Activated CD8-positive, alpha-beta memory T cell treated with anti-CD3 and anti-CD28 coated beads for 36 hours (primary cell): ENCODE results near the gene PMEL. TPM values are rescaled to one million over a fixed set of nuclear protein-coding genes. Genes with fewer than 3 reads are reported as not detected.
"Not testable (repeated sequence)": the region's sequence is repeated elsewhere in the genome, so short reads cannot be mapped to it uniquely, and the experiment has no call there.

Experiments used
- CTCF ChIA-PET: fragments of 350-600 bp; sonication (Branson Sonifier 250); formaldehyde crosslinking; loops from one replicate; lab custom pipeline; 2021; ENCODE audit warnings: antibody characterized with exemption; lab: Charles Lee
- POLR2A ChIA-PET: fragments of 350-600 bp; sonication (Branson Sonifier 250); formaldehyde crosslinking; loops from one replicate; lab custom pipeline; 2021; ENCODE audit warnings: antibody characterized with exemption; lab: Charles Lee
- total RNA-seq, 2 experiments: library from RNA; stranded (reverse); gene quantifications; one replicate each; pipeline ENCODE4 v1.2.3, GENCODE V29; 2021

PMEL gene
- total RNA-seq, 2 experiments from 2014 or later = 0.46 to 0.50 TPM

GRCh38 chr12:55991110-55991509 is 25.3 kb upstream of the PMEL start:
- ChIA-PET CTCF (interaction anchor here (0.6 to 1.0 kb wide), 4 partner anchors 12 to 217 kb away, joined by 3 to 5 read pairs (median 4); no protein-coding TSS in a partner anchor), POLR2A (interaction anchor here (0.6 kb wide), 1 partner anchor 166 kb away, joined by 3 read pairs; no protein-coding TSS in a partner anchor)

- CTCF ChIA-PET = not testable (repeated sequence)
- POLR2A ChIA-PET = interaction anchor here (0.7 kb wide), 1 partner anchor 18 kb away, joined by 3 read pairs; no protein-coding TSS in a partner anchor
Measured at GRCh38 chr12:55985976-55986375, 20.1 kb upstream of the PMEL start.

- ChIA-PET CTCF (interaction anchor here (1.9 kb wide), 1 partner anchor 11 kb away, joined by 6 read pairs; no protein-coding TSS in a partner anchor), POLR2A (no interaction called here)
Measured at GRCh38 chr12:55985341-55985740, 19.5 kb upstream of the PMEL start.

DNA sequence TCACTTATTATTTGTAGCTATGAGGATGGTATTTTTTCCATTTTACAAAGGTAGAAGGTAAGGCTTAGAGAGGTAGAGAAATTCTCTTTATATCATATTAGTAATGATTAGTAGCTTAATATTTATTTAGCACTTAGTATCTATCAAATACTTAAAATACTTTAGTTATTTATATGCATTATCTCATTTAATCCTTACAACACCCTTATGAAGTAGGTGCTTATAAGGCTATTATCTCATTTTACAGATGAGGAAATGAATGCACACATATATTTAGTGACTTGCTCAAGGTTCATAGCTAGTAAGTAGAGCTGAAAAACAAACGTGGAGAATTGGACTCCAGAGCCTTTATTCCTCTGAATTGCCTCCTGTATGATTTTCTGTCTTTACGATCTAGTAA is 19.0 kb upstream of the PMEL start:
- ChIA-PET CTCF (interaction anchor here (1.9 kb wide), 1 partner anchor 11 kb away, joined by 6 read pairs; no protein-coding TSS in a partner anchor), POLR2A (interaction anchor here (1.2 kb wide), 1 partner anchor 11 kb away, joined by 3 read pairs; no protein-coding TSS in a partner anchor)

DNA sequence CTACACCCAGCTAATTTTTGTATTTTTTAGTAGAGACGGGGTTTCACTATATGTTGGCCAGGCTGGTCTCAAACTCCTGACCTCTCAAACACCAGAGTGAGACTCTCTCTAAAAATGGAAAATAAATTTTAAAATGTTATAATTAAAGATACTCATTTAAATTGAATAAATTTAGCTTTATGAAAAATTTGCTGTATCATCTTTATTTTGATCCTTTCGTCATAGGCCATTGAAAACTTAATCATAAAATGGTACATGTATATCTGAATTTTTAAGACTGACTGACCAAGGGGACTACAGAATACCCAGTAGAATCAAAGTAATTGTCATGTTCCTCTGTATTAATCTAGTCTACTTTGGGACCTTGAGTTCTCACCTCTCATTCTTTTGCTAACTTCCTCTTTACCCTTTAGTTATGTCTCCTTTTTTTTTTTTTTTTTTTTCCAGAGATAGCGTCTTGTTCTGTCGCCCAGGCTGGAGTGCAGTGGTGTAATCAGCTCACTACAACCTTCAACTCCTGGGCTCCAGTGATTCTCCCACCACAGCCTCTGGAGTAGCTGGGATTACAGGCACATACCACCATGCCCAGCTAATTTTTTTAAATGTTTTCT is 17.5 kb upstream of the PMEL start:
- ChIA-PET CTCF (interaction anchor here (0.6 to 0.8 kb wide), 2 partner anchors 12 to 125 kb away, joined by 3 read pairs; no protein-coding TSS in a partner anchor), POLR2A (interaction anchor here (0.7 kb wide), 1 partner anchor 87 kb away, joined by 6 read pairs; no protein-coding TSS in a partner anchor)

GRCh38 chr12:55982319-55982936 is 16.6 kb upstream of the PMEL start:
- ChIA-PET CTCF (interaction anchor here (1.2 kb wide), 1 partner anchor 14 kb away, joined by 3 read pairs; no protein-coding TSS in a partner anchor), POLR2A (interaction anchor here (0.5 kb wide), 1 partner anchor 104 kb away, joined by 5 read pairs; no protein-coding TSS in a partner anchor)

DNA sequence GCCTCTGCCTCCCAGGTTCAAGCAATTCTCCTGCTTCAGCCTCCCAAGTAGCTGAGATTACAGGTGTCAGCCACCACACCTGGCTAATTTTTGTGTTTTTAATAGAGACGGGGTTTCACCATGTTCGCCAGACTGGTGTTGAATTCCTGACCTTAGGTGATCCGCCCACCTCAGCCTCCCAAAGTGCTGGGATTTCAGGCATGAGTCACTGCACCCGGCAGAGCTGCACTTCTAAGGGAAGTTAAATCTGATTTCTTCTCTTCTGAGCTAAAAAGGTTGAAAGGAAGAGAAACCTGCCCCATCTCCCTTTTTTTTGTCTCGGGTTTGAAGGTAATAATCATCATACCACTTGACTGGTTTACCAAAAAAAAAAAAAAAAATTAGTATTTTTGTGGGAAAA is 16.0 kb upstream of the PMEL start:
- POLR2A ChIA-PET = not testable (repeated sequence)
- CTCF ChIA-PET = interaction anchor here (1.2 kb wide), 1 partner anchor 14 kb away, joined by 3 read pairs; no protein-coding TSS in a partner anchor

DNA sequence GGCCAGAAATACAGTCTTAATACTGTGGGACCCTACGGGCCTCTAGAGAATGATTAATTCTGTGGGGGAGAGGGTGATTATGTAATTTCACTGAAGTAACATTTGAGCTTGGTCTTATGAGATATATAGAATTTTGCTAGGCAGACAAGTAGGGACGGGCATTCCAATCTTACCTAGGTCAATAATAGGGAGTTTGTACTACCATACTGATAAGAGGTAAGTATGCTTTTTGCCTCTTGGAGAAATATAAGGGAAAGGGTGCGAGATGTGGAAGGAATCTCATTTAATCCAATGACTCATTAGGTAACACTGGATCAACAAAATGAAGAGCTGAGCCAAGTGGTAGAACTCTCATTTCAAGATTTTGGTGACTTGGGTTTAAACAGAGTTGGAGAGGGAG is 13.2 kb upstream of the PMEL start:
- ChIA-PET POLR2A (no interaction called here), CTCF (interaction anchor here (0.9 to 1.5 kb wide), 2 partner anchors 13 to 17 kb away, joined by 3 to 4 read pairs; no protein-coding TSS in a partner anchor)

GRCh38 chr12:55978393-55978792 is 12.6 kb upstream of the PMEL start:
- CTCF ChIA-PET = interaction anchor here (0.9 kb wide), 1 partner anchor 13 kb away, joined by 3 read pairs; no protein-coding TSS in a partner anchor
- POLR2A ChIA-PET = interaction anchor here (0.5 kb wide), 1 partner anchor 158 kb away, joined by 6 read pairs; no protein-coding TSS in a partner anchor

- CTCF ChIA-PET = interaction anchor here (0.8 to 1.4 kb wide), 4 partner anchors 22 to 215 kb away, joined by 3 to 4 read pairs (median 3); partner anchors contain the start of gene SMARCC2
- POLR2A ChIA-PET = interaction anchor here (0.6 to 1.8 kb wide), 12 partner anchors 17 to 157 kb away, joined by 3 to 9 read pairs (median 4); partner anchors contain the start of genes DNAJC14, ORMDL2, PA2G4 and SARNP
Measured at GRCh38 chr12:55974308-55974730, 8.5 kb upstream of the PMEL start.

DNA sequence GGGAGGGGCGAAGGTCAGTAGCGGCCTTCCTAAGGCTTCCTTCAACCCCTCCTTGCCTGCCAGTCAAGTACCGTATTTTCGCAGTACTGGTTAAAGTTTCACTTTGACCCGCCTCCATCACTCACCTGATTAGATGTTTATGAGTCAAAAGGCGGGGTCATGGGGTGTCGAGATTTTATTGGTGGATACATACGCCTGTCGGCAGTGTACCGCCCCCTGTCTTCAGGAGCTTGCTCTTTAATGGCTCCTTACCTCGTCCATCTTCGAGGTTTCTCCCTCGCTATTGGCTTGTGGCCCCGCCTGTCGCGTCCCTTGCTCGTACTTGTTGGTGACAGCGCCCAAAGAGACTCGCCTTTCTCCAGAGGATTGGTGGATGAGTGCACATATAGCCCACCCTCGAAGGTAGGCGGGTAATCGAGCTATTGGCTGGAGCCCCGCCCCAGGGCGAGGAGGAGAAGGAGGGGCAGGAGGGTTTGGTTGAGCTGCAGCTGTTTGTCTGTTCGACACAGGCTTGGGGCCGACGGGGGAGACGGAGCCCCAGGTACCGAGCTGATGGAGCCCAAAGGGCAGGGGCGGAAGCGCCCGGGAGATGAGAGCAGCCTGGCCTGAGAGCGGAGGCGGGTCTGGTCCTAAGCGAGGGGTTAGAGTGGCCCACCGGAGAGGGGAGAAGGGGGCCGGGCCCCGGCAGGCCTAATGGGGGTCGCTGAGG is 7.9 kb upstream of the PMEL start, which contains the start of gene RAB5B:
Gene RAB5B (plus strand): TSS at position 480 of the 709 bp plus-strand sequence. CDS start 12,883 bp downstream, outside the sequence.
- POLR2A ChIA-PET = interaction anchor here (0.7 to 1.8 kb wide), 13 partner anchors 11 to 684 kb away, joined by 3 to 9 read pairs (median 4); partner anchors contain the start of genes DNAJC14, ORMDL2, PA2G4 and RPL41

DNA sequence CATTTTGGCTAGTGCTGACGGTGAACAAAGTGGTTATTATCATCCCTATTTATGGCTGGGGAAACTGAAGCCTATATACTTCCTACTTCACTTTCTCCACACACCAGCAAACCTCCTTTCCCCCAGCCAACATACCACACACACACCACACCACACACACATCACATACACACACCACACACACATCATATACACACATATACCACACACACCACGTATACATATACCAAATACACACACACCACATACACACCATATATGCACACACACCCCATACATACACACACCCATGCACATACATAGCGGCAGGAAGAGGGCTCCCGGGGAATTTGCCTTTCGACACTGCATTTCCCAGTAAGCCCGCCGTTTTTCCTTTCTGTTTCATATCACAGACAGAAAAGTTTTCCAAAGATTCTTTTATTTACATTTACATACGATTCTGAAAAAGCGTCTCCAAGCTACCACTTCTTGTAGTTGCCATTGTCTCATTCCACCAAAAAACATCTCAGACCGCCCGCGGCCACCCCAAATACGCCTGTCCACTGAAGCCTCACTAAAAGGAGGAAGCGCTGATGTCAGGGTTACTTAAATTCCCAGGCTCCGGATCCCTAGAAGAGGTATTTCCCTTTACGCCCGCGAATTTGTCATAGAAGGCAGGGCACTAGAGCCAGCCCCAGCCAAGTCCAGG is 7.2 kb upstream of the PMEL start:
- ChIA-PET POLR2A (interaction anchor here (0.7 to 1.8 kb wide), 11 partner anchors 11 to 685 kb away, joined by 3 to 9 read pairs (median 4); partner anchors contain the start of genes DNAJC14, ORMDL2, PA2G4 and RPL41), CTCF (interaction anchor here (0.6 to 1.0 kb wide), 3 partner anchors 36 to 116 kb away, joined by 3 to 4 read pairs (median 3); no protein-coding TSS in a partner anchor)

More for the DNA sequence above, 7.9 kb upstream of the PMEL start, which contains the start of gene RAB5B:
- CTCF ChIA-PET = interaction anchor here (0.6 to 1.1 kb wide), 3 partner anchors 35 to 105 kb away, joined by 3 to 4 read pairs (median 4); no protein-coding TSS in a partner anchor

- ChIA-PET POLR2A (no interaction called here), CTCF (no interaction called here)
Measured at GRCh38 chr12:55972456-55972855, 6.6 kb upstream of the PMEL start.

DNA sequence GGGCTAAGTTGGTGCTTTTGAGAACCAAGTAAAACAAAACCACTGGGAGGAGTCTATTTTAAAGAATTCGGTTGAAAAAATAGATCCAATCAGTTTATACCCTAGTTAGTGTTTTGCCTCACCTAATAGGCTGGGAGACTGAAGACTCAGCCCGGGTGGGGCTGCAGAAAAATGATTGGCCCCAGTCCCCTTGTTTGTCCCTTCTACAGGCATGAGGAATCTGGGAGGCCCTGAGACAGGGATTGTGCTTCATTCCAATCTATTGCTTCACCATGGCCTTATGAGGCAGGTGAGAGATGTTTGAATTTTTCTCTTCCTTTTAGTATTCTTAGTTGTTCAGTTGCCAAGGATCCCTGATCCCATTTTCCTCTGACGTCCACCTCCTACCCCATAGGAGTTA is 6.2 kb upstream of the PMEL start:
- POLR2A ChIA-PET = no interaction called here
- CTCF ChIA-PET = no interaction called here

DNA sequence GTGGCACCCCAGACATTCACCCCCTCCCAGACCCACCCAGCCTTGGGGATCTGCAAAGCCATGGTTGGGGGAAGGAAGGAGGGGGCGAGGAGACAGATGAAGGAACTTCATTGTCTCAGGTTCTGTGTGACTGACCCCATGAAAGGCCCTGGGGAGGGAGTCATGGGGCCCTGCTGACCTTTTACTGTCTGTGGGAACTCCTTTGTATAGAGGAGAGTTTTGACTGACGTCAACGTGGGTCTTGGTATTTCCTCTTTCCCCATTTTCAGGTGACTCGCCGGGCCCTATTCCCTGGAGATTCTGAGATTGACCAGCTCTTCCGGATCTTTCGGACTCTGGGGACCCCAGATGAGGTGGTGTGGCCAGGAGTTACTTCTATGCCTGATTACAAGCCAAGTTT is 4.9 kb upstream of the PMEL start:
- POLR2A ChIA-PET = no interaction called here
- CTCF ChIA-PET = interaction anchor here (0.7 kb wide), 1 partner anchor 219 kb away, joined by 3 read pairs; the partner anchor contains the start of gene SMARCC2

DNA sequence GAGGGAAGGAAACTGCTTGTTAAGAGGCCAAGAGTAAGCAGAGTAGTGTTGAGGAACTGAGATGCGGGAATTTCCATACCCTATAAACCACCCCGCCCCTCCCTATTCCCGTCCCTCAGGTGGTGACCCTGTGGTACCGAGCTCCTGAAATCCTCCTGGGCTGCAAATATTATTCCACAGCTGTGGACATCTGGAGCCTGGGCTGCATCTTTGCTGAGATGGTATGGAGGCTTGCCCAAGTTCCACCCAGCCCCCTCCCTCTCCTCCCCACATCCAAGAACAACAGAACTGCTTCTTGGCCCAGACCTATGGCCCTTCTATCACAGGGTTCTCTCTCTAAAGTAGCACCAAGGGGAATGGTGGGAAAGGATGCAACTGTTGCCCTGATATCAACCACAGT is 3.5 kb upstream of the PMEL start:
- CTCF ChIA-PET = no interaction called here
- POLR2A ChIA-PET = no interaction called here

- CTCF ChIA-PET = interaction anchor here (0.8 kb wide), 1 partner anchor 27 kb away, joined by 3 read pairs; no protein-coding TSS in a partner anchor
- POLR2A ChIA-PET = no interaction called here
Measured at GRCh38 chr12:55966408-55967281, 803 bp upstream of the PMEL start, which contains the start of gene CDK2. TSS of gene CDK2 (plus strand) at chr12:55966830. CDS start at chr12:55967009, 179 bp downstream.
